Measurements from ENCODE around the gene ATP6V1G2. TPM values are rescaled to one million over a fixed set of nuclear protein-coding genes. Genes with fewer than 3 reads are reported as not detected.

Gene ATP6V1G2
- total and polyA plus RNA-seq, 2 donors = 2.5 to 3.3 TPM

DNA sequence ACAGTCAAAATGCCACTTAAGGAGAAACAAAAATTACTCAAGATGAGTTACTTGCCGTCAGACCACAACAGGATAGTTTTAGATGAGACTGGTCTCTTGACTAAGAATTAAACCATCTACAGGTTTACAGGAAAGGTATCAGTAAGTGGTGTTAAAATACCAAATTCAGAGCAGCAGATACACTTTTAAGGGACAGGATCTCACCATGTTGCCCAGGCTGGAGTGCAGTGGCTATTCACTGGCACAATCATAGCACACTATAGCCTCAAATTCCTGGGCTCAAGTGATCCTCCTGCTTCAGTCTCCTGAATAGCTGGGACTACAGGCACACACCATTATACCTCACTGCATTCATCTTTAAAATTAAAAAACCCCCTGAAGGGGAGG, 13.0 kb downstream of the ATP6V1G2 start:
- H3K9me3 ChIP-seq (ENCODE audit: control insufficient read depth in 2 of 2, insufficient read depth in 1 of 2, low read length in 1 of 2) = no peaks in the 10 kb centered on the region
- H3K4me3 ChIP-seq (ENCODE audit: low read length in 2 of 2) = no peak overlapping the region
- DNase-seq (ENCODE audit: low read depth in 6 of 9, low spot score in 9 of 9) = no peak
- peaks cover 82 to 96% of the 10 kb centered on the region in 2 donors for H3K36me3 ChIP-seq (ENCODE audit: control insufficient read depth in 2 of 2, insufficient read depth in 2 of 2, low read length in 1 of 2)
- 96% methylated on average over 1 of the region's 1 CpG for WGBS
- H3K27me3 ChIP-seq (ENCODE audit: control insufficient read depth in 2 of 2, insufficient read depth in 1 of 2, low read length in 1 of 2) = no peaks in the 10 kb centered on the region
- no peak overlapping the region for H3K27ac ChIP-seq (ENCODE audit: low read depth in 1 of 2, low read length in 1 of 2)
- peaks cover 0 to 2% of the 10 kb centered on the region in 2 donors for H3K4me1 ChIP-seq (ENCODE audit: control insufficient read depth in 2 of 2, insufficient read depth in 2 of 2, low read length in 2 of 2)

- H3K4me1 ChIP-seq (ENCODE audit: control insufficient read depth in 2 of 2, insufficient read depth in 2 of 2, low read length in 2 of 2) = no peaks in the 10 kb centered on the region
- H3K27me3 ChIP-seq (ENCODE audit: control insufficient read depth in 2 of 2, insufficient read depth in 1 of 2, low read length in 1 of 2) = no peaks in the 10 kb centered on the region
- H3K4me3 ChIP-seq (ENCODE audit: low read length in 2 of 2) = no peak overlapping the region
- DNase-seq (ENCODE audit: low read depth in 6 of 9, low spot score in 9 of 9) = no peak
- no peaks in the 10 kb centered on the region for H3K9me3 ChIP-seq (ENCODE audit: control insufficient read depth in 2 of 2, insufficient read depth in 1 of 2, low read length in 1 of 2)
- H3K36me3 ChIP-seq (ENCODE audit: control insufficient read depth in 2 of 2, insufficient read depth in 2 of 2, low read length in 1 of 2) = peaks cover 76 to 92% of the 10 kb centered on the region in 2 donors
- 96% methylated on average over 9 of the region's 9 CpGs for WGBS
- H3K27ac ChIP-seq (ENCODE audit: low read depth in 1 of 2, low read length in 1 of 2) = no peak overlapping the region
Observed at GRCh38 chr6:31532644-31533454, 13.6 kb downstream of the ATP6V1G2 start.

- no peaks in the 10 kb centered on the region for H3K4me1 ChIP-seq (ENCODE audit: control insufficient read depth in 2 of 2, insufficient read depth in 2 of 2, low read length in 2 of 2)
- H3K27me3 ChIP-seq (ENCODE audit: control insufficient read depth in 2 of 2, insufficient read depth in 1 of 2, low read length in 1 of 2) = no peaks in the 10 kb centered on the region
- H3K9me3 ChIP-seq (ENCODE audit: control insufficient read depth in 2 of 2, insufficient read depth in 1 of 2, low read length in 1 of 2) = no peaks in the 10 kb centered on the region
- no peak overlapping the region for H3K27ac ChIP-seq (ENCODE audit: low read depth in 1 of 2, low read length in 1 of 2)
- DNase-seq (ENCODE audit: low read depth in 6 of 9, low spot score in 9 of 9) = no peak
- H3K36me3 ChIP-seq (ENCODE audit: control insufficient read depth in 2 of 2, insufficient read depth in 2 of 2, low read length in 1 of 2) = peaks cover 76 to 83% of the 10 kb centered on the region in 2 donors
- WGBS = 84% methylated on average over 9 of the region's 9 CpGs
- no peak overlapping the region for H3K4me3 ChIP-seq (ENCODE audit: low read length in 2 of 2)
Observed at GRCh38 chr6:31531771-31532643, 14.4 kb downstream of the ATP6V1G2 start.

DNA sequence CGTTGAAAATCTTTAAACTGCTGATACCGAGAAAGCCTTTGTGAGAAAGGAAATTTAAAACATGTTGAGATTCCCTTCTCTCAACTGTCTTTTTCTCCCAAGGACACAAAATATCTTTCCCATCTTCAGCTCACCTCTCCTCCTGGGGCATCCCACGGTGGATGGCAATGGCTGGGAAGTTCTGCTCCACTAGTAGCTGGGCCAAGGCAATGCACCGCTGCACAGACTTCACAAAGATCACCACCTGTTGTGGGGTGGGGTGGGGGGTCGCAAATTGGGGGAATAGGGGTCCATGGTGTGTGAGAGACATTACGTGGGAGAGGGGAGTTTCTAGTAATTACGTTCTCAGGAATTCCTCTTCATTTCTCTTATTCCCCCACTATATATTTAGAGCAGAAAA, 15.2 kb downstream of the ATP6V1G2 start:
- Histone ChIP-seq H3K27ac (ENCODE audit: low read depth in 1 of 2, low read length in 1 of 2) (no peak overlapping the region), H3K4me3 (ENCODE audit: low read length in 2 of 2) (no peak overlapping the region), H3K9me3 (ENCODE audit: control insufficient read depth in 2 of 2, insufficient read depth in 1 of 2, low read length in 1 of 2) (no peaks in the 10 kb centered on the region), H3K36me3 (ENCODE audit: control insufficient read depth in 2 of 2, insufficient read depth in 2 of 2, low read length in 1 of 2) (peaks cover 69 to 75% of the 10 kb centered on the region in 2 donors), H3K27me3 (ENCODE audit: control insufficient read depth in 2 of 2, insufficient read depth in 1 of 2, low read length in 1 of 2) (no peaks in the 10 kb centered on the region), H3K4me1 (ENCODE audit: control insufficient read depth in 2 of 2, insufficient read depth in 2 of 2, low read length in 2 of 2) (no peaks in the 10 kb centered on the region)
- 97% methylated on average over 7 of the region's 7 CpGs for WGBS
- no peak for DNase-seq (ENCODE audit: low read depth in 6 of 9, low spot score in 9 of 9)

- Histone ChIP-seq H3K4me3 (ENCODE audit: low read length in 2 of 2) (no peak overlapping the region), H3K9me3 (ENCODE audit: control insufficient read depth in 2 of 2, insufficient read depth in 1 of 2, low read length in 1 of 2) (no peaks in the 10 kb centered on the region), H3K36me3 (ENCODE audit: control insufficient read depth in 2 of 2, insufficient read depth in 2 of 2, low read length in 1 of 2) (peaks cover 64 to 70% of the 10 kb centered on the region in 2 donors), H3K27ac (ENCODE audit: low read depth in 1 of 2, low read length in 1 of 2) (no peak overlapping the region), H3K4me1 (ENCODE audit: control insufficient read depth in 2 of 2, insufficient read depth in 2 of 2, low read length in 2 of 2) (no peaks in the 10 kb centered on the region), H3K27me3 (ENCODE audit: control insufficient read depth in 2 of 2, insufficient read depth in 1 of 2, low read length in 1 of 2) (no peaks in the 10 kb centered on the region)
- WGBS = 74% methylated on average over 6 of the region's 6 CpGs
- no peak for DNase-seq (ENCODE audit: low read depth in 6 of 9, low spot score in 9 of 9)
Observed at GRCh38 chr6:31530659-31531058, 15.7 kb downstream of the ATP6V1G2 start.

DNA sequence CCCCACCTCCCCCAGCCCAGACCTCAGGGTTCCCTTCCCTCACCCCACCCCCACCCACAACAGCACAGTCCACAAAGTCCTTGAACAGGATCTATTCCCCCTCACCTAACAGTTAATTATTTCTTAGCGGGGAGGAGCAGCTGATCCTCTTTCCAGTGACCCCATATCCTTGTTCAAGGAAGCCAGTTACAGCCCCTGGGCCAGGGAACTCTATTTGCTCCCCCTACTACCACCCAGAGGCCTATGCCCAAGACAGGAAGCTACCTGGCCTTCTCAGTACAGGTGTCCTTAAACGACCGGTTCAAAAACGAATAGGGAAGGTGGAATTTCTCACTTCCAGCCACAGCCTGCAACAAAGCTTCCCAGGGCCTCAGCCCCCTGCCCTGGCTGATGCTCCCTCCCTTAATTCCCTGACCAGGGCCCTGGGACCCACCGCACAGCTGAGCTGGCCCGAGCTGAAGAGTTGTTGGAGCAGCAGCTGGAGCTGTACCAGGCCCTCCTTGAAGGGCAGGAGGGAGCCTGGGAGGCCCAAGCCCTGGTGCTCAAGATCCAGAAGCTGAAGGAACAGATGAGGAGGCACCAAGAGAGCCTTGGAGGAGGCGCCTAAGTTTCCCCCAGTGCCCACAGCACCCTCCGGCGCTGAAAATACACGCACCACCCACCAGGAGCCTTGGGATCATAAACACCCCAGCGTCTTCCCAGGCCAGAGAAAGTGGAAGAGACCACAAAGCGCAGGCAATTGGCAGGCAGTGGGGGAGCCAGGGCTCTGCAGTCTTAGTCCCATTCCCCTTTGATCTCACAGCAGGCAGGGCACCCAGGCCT, 16.9 kb downstream of the ATP6V1G2 start:
- no peak overlapping the region for H3K27ac ChIP-seq (ENCODE audit: low read depth in 1 of 2, low read length in 1 of 2)
- 70% methylated on average over 12 of the region's 12 CpGs for WGBS
- peaks cover 53 to 59% of the 10 kb centered on the region in 2 donors for H3K36me3 ChIP-seq (ENCODE audit: control insufficient read depth in 2 of 2, insufficient read depth in 2 of 2, low read length in 1 of 2)
- no peaks in the 10 kb centered on the region for H3K27me3 ChIP-seq (ENCODE audit: control insufficient read depth in 2 of 2, insufficient read depth in 1 of 2, low read length in 1 of 2)
- DNase-seq (ENCODE audit: low read depth in 6 of 9, low spot score in 9 of 9) = no peak
- H3K4me1 ChIP-seq (ENCODE audit: control insufficient read depth in 2 of 2, insufficient read depth in 2 of 2, low read length in 2 of 2) = no peaks in the 10 kb centered on the region
- H3K4me3 ChIP-seq (ENCODE audit: low read length in 2 of 2) = no peak overlapping the region
- H3K9me3 ChIP-seq (ENCODE audit: control insufficient read depth in 2 of 2, insufficient read depth in 1 of 2, low read length in 1 of 2) = no peaks in the 10 kb centered on the region

GRCh38 chr6:31528821-31529328, 17.5 kb downstream of the ATP6V1G2 start, which contains the start of gene MCCD1:
Gene MCCD1 (plus strand): TSS chr6:31528962. CDS start chr6:31529015, 53 bp downstream.
- DNase-seq (ENCODE audit: low read depth in 6 of 9, low spot score in 9 of 9) = no peak
- H3K36me3 ChIP-seq (ENCODE audit: control insufficient read depth in 2 of 2, insufficient read depth in 2 of 2, low read length in 1 of 2) = peaks cover 46 to 52% of the 10 kb centered on the region in 2 donors
- WGBS = 89% methylated on average over 7 of the region's 7 CpGs
- H3K4me1 ChIP-seq (ENCODE audit: control insufficient read depth in 2 of 2, insufficient read depth in 2 of 2, low read length in 2 of 2) = no peaks in the 10 kb centered on the region
- H3K27me3 ChIP-seq (ENCODE audit: control insufficient read depth in 2 of 2, insufficient read depth in 1 of 2, low read length in 1 of 2) = no peaks in the 10 kb centered on the region
- H3K4me3 ChIP-seq (ENCODE audit: low read length in 2 of 2) = no peak within 1 kb of the TSS
- H3K27ac ChIP-seq (ENCODE audit: low read depth in 1 of 2, low read length in 1 of 2) = no peak within 1 kb of the TSS
- H3K9me3 ChIP-seq (ENCODE audit: control insufficient read depth in 2 of 2, insufficient read depth in 1 of 2, low read length in 1 of 2) = no peaks in the 10 kb centered on the region

GRCh38 chr6:31528307-31528777, 18.1 kb downstream of the ATP6V1G2 start:
- H3K9me3 ChIP-seq (ENCODE audit: control insufficient read depth in 2 of 2, insufficient read depth in 1 of 2, low read length in 1 of 2) = no peaks in the 10 kb centered on the region
- 98% methylated on average over 4 of the region's 4 CpGs for WGBS
- H3K36me3 ChIP-seq (ENCODE audit: control insufficient read depth in 2 of 2, insufficient read depth in 2 of 2, low read length in 1 of 2) = peaks cover 41 to 47% of the 10 kb centered on the region in 2 donors
- DNase-seq (ENCODE audit: low read depth in 6 of 9, low spot score in 9 of 9) = no peak
- H3K27me3 ChIP-seq (ENCODE audit: control insufficient read depth in 2 of 2, insufficient read depth in 1 of 2, low read length in 1 of 2) = no peaks in the 10 kb centered on the region
- H3K4me3 ChIP-seq (ENCODE audit: low read length in 2 of 2) = no peak overlapping the region
- no peaks in the 10 kb centered on the region for H3K4me1 ChIP-seq (ENCODE audit: control insufficient read depth in 2 of 2, insufficient read depth in 2 of 2, low read length in 2 of 2)
- no peak overlapping the region for H3K27ac ChIP-seq (ENCODE audit: low read depth in 1 of 2, low read length in 1 of 2)

All from thymus (tissue), 11 donors.